Dendritic cell treated with granulocyte-macrophage colony-stimulating factor and Interleukin-4, amounts not matched to agents 40 ng/mL and 50 ng/mL, for 4 days (primary cell): Measurements from ENCODE around the gene CEACAM7.

Experiments
- H3K27ac Mint-ChIP-seq: one replicate; pipeline ENCODE4 v1.8.0; 2022; ENCODE audit warnings: mild to moderate bottlenecking, mixed read lengths
- H3K27me3 Mint-ChIP-seq: one replicate; pipeline ENCODE4 v1.8.0; 2022; ENCODE audit warnings: mild to moderate bottlenecking, mixed read lengths
- H3K36me3 Mint-ChIP-seq: one replicate; pipeline ENCODE4 v1.8.0; 2022; ENCODE audit warnings: low read depth, mixed read lengths
- H3K4me1 Mint-ChIP-seq: one replicate; pipeline ENCODE4 v1.8.0; 2022; ENCODE audit warnings: low read depth, mixed read lengths
- H3K4me3 Mint-ChIP-seq: one replicate; pipeline ENCODE4 v1.8.0; 2022; ENCODE audit warnings: mild to moderate bottlenecking, moderate library complexity, mixed read lengths
- H3K9me3 Mint-ChIP-seq: one replicate; pipeline ENCODE4 v1.8.0; 2022; ENCODE audit warnings: mixed read lengths
- intact Hi-C: fragments of 100-400 bp; cut with micrococcal nuclease; formaldehyde crosslinking; loops from one replicate; pipeline ENCODE4 v1.15.0; 2022

The CEACAM7 gene

GRCh38 chr19:41706741-41707501 lies 18.9 kb upstream of the CEACAM7 start:
- no peaks in the 10 kb centered on the region for H3K36me3 Mint-ChIP-seq
- intact Hi-C loops, result loop anchor here (1.0 kb wide), 1 partner anchor 39 kb away; no protein-coding TSS in a partner anchor
- no peak overlapping the region for H3K27ac Mint-ChIP-seq
- peaks cover 48% of the 10 kb centered on the region for H3K27me3 Mint-ChIP-seq
- H3K4me1 Mint-ChIP-seq, result peaks cover 7% of the 10 kb centered on the region
- peak overlapping the region; percentile 72 for H3K4me3 Mint-ChIP-seq
- H3K9me3 Mint-ChIP-seq, result no peaks in the 10 kb centered on the region

GRCh38 chr19:41705393-41706174 lies 17.5 kb upstream of the CEACAM7 start:
- intact Hi-C loops, result no loop called here
- Mint-ChIP-seq H3K27me3 (peaks cover 58% of the 10 kb centered on the region), H3K36me3 (no peaks in the 10 kb centered on the region), H3K9me3 (no peaks in the 10 kb centered on the region), H3K27ac (no peak overlapping the region), H3K4me1 (peaks cover 7% of the 10 kb centered on the region), H3K4me3 (no peak overlapping the region)

GRCh38 chr19:41703602-41704293 lies 15.7 kb upstream of the CEACAM7 start:
- no peak overlapping the region for H3K4me3 Mint-ChIP-seq
- peaks cover 14% of the 10 kb centered on the region for H3K4me1 Mint-ChIP-seq
- no peaks in the 10 kb centered on the region for H3K36me3 Mint-ChIP-seq
- intact Hi-C loops, result no loop called here
- H3K27ac Mint-ChIP-seq, result no peak overlapping the region
- H3K27me3 Mint-ChIP-seq, result peaks cover 62% of the 10 kb centered on the region
- no peaks in the 10 kb centered on the region for H3K9me3 Mint-ChIP-seq

- Mint-ChIP-seq H3K27ac (no peak overlapping the region), H3K36me3 (no peaks in the 10 kb centered on the region), H3K4me3 (no peak overlapping the region), H3K27me3 (peaks cover 63% of the 10 kb centered on the region), H3K4me1 (peaks cover 17% of the 10 kb centered on the region), H3K9me3 (no peaks in the 10 kb centered on the region)
- intact Hi-C loops, result no loop called here
Measured at GRCh38 chr19:41702171-41702651, 14.1 kb upstream of the CEACAM7 start.

- no peaks in the 10 kb centered on the region for H3K9me3 Mint-ChIP-seq
- intact Hi-C loops, result no loop called here
- H3K36me3 Mint-ChIP-seq, result no peaks in the 10 kb centered on the region
- H3K4me1 Mint-ChIP-seq, result peaks cover 10% of the 10 kb centered on the region
- H3K4me3 Mint-ChIP-seq, result no peak overlapping the region
- peaks cover 67% of the 10 kb centered on the region for H3K27me3 Mint-ChIP-seq
- H3K27ac Mint-ChIP-seq, result no peak overlapping the region
Measured at GRCh38 chr19:41701401-41702075, 13.5 kb upstream of the CEACAM7 start.

- Mint-ChIP-seq H3K4me3 (no peak overlapping the region), H3K27me3 (peaks cover 67% of the 10 kb centered on the region), H3K36me3 (no peaks in the 10 kb centered on the region), H3K9me3 (no peaks in the 10 kb centered on the region), H3K27ac (no peak overlapping the region), H3K4me1 (peaks cover 10% of the 10 kb centered on the region)
- intact Hi-C loops, result no loop called here
Measured at GRCh38 chr19:41700381-41701195, 12.5 kb upstream of the CEACAM7 start.

- peaks cover 10% of the 10 kb centered on the region for H3K4me1 Mint-ChIP-seq
- no peaks in the 10 kb centered on the region for H3K36me3 Mint-ChIP-seq
- H3K9me3 Mint-ChIP-seq, result no peaks in the 10 kb centered on the region
- no peak overlapping the region for H3K27ac Mint-ChIP-seq
- intact Hi-C loops, result no loop called here
- H3K4me3 Mint-ChIP-seq, result no peak overlapping the region
- H3K27me3 Mint-ChIP-seq, result peaks cover 64% of the 10 kb centered on the region
Measured at GRCh38 chr19:41699968-41700323, 11.9 kb upstream of the CEACAM7 start.

GRCh38 chr19:41699231-41699967 lies 11.3 kb upstream of the CEACAM7 start:
- Mint-ChIP-seq H3K4me3 (no peak overlapping the region), H3K9me3 (no peaks in the 10 kb centered on the region), H3K36me3 (no peaks in the 10 kb centered on the region), H3K27ac (no peak overlapping the region), H3K27me3 (peaks cover 64% of the 10 kb centered on the region), H3K4me1 (peaks cover 10% of the 10 kb centered on the region)
- intact Hi-C loops, result no loop called here

- no peak overlapping the region for H3K27ac Mint-ChIP-seq
- peaks cover 63% of the 10 kb centered on the region for H3K27me3 Mint-ChIP-seq
- no peaks in the 10 kb centered on the region for H3K36me3 Mint-ChIP-seq
- peaks cover 10% of the 10 kb centered on the region for H3K4me1 Mint-ChIP-seq
- no peak overlapping the region for H3K4me3 Mint-ChIP-seq
- H3K9me3 Mint-ChIP-seq, result no peaks in the 10 kb centered on the region
- intact Hi-C loops, result no loop called here
Measured at GRCh38 chr19:41698746-41699230, 10.7 kb upstream of the CEACAM7 start.

- H3K36me3 Mint-ChIP-seq, result no peaks in the 10 kb centered on the region
- no peak overlapping the region for H3K27ac Mint-ChIP-seq
- H3K4me3 Mint-ChIP-seq, result no peak overlapping the region
- intact Hi-C loops, result no loop called here
- H3K9me3 Mint-ChIP-seq, result no peaks in the 10 kb centered on the region
- H3K27me3 Mint-ChIP-seq, result peaks cover 67% of the 10 kb centered on the region
- peaks cover 10% of the 10 kb centered on the region for H3K4me1 Mint-ChIP-seq
Measured at GRCh38 chr19:41697198-41697855, 9.3 kb upstream of the CEACAM7 start.

- peaks cover 70% of the 10 kb centered on the region for H3K27me3 Mint-ChIP-seq
- H3K4me3 Mint-ChIP-seq, result no peak overlapping the region
- H3K9me3 Mint-ChIP-seq, result no peaks in the 10 kb centered on the region
- H3K27ac Mint-ChIP-seq, result no peak overlapping the region
- intact Hi-C loops, result no loop called here
- H3K4me1 Mint-ChIP-seq, result peaks cover 10% of the 10 kb centered on the region
- no peaks in the 10 kb centered on the region for H3K36me3 Mint-ChIP-seq
Measured at GRCh38 chr19:41696402-41697197, 8.5 kb upstream of the CEACAM7 start.
